ENCODE results near the gene LRRC4B. TPM values are rescaled to one million over a fixed set of nuclear protein-coding genes. Genes with fewer than 3 reads are reported as not detected.

LRRC4B gene
- total RNA-seq, 4 donors from 2014 or later: 0.33 to 0.81 (median 0.34) TPM; not detected in 1

DNA sequence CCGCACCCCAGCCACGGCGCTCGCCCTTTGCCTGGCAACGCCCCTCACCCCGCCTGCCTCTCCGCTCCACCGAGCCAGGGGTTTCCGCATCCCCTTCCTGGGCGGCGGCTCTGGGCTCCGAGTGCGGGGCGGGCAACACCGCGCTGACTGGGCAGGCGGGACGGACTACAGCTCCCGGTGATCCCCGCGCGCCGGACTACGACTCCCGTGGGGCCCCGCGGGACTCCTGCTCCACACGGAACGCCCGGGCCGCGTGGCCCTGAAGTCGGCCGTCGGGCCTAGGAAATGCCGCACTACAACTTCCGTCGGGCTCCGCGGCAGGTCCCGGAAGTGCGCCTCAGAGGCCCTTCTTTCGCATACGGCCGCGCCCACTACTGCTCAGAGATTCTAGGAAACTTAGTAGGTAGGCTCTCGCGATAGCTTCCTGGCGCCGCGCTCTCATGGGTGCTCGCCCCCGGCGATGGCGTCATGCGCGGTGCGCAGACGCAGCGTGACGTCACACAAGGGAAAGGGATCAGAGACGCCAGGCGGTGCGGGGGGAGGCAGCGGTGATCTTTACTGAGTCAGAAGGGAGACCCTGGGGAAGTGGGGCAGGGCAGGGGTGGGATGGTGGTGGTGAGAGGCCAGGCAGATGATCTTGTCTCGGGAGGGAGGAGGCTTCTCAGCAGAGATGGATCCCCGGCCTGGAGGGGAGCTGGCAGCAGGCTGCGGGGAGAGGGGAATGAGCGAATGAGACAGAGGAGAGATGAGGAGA, 57.0 kb downstream of the LRRC4B start, which contains the start of gene JOSD2:
TSS of gene JOSD2 (minus strand) at position 123 of the 754 bp plus-strand sequence. CDS start 760 bp downstream, outside the sequence.
- Histone ChIP-seq H3K4me3 (peak within 1 kb of the TSS; percentile 87 to 92 (median 88)), H3K4me1 (peaks cover 7 to 13% of the 10 kb centered on the region in 2 donors), H3K36me3 (peaks cover 0 to 2% of the 10 kb centered on the region in 2 donors), H3K27ac (peak within 1 kb of the TSS; percentile 79 to 89 (median 85)), H3K27me3 (peaks cover 0 to 4% (median 0%) of the 10 kb centered on the region in 3 donors), H3K9me3 (no peaks in the 10 kb centered on the region)
- ATAC-seq (peak; percentile 92 to 94), DNase-seq (peak; percentile 95 to 98)
- peak; percentile 68 to 81 for TF ChIP-seq POLR2A (IDR thresholded peaks at IDR 0.05)
- TF ChIP-seq, protein P1, sequence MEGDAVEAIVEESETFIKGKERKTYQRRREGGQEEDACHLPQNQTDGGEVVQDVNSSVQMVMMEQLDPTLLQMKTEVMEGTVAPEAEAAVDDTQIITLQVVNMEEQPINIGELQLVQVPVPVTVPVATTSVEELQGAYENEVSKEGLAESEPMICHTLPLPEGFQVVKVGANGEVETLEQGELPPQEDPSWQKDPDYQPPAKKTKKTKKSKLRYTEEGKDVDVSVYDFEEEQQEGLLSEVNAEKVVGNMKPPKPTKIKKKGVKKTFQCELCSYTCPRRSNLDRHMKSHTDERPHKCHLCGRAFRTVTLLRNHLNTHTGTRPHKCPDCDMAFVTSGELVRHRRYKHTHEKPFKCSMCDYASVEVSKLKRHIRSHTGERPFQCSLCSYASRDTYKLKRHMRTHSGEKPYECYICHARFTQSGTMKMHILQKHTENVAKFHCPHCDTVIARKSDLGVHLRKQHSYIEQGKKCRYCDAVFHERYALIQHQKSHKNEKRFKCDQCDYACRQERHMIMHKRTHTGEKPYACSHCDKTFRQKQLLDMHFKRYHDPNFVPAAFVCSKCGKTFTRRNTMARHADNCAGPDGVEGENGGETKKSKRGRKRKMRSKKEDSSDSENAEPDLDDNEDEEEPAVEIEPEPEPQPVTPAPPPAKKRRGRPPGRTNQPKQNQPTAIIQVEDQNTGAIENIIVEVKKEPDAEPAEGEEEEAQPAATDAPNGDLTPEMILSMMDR (IDR thresholded peaks at IDR 0.05 in 4 of 5, conservative IDR thresholded peaks at IDR 0.05 in 1 of 5): peak in 2 of 5 experiments; percentile 21 to 22
- in situ Hi-C loops (cut with MboI; ENCODE audit: low sequenced_read_pairs in 4 of 4) (no loop called here), intact Hi-C loops (cut with DNase I; ENCODE audit: low total_unique reads) (loop anchor here (1.0 to 10.0 kb wide), 4 partner anchors 35 to 856 kb away; partner anchors contain the start of genes CLDND2, EMC10, ETFB and GARIN5A)

DNA sequence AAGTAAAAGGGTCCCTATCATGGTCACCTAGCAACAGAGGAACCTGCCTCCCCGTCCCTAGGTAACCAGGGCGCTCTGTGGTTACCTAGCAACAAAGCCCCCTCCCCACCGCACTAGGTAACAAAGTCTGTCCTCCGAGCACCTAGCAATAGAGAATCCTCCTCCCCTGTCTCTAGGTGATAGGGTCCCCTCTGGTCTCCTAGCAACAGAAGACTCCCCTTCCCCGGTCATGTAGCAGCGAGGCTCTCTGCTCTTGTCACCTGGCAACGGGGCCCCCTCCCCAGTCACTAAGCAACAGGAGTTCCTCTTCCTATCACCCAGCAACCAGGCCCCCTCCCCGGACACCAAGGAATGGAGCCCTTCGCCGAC, 57.6 kb downstream of the LRRC4B start:
- intact Hi-C loops (cut with DNase I; ENCODE audit: low total_unique reads): loop anchor here (1.0 to 10.0 kb wide), 4 partner anchors 34 to 857 kb away; partner anchors contain the start of genes CLDND2, EMC10, ETFB and GARIN5A

DNA sequence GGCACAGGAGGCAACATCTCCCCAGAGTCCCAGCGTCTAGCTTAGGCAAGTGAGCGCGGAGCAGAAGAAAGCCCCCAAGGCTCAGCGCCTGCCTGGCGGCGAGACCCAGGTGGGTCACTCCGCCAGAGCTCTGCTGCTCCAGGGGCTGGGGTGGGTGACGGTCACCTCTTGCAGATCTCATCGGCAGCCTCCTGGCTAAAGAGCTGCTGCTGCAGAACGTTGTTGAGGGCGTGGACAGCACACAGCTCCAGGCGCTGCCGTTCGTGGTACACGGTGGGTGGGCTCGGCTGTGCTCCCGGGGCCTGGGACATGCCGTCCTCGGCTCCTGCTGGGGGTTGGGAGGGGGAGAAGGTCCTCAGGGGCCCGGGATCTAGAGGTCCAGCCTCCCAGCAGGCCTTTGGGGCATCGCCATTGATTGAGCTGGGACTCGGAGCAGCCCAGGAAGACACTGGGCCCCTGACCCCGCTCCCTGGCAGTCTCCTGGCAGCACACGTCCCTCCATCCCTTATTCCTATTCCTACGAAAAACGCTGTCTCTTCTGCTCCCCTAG, 58.0 kb downstream of the LRRC4B start:
- TF ChIP-seq POLR2A (IDR thresholded peaks at IDR 0.05): no peak
- TF ChIP-seq, protein P1 (IDR thresholded peaks at IDR 0.05 in 4 of 5, conservative IDR thresholded peaks at IDR 0.05 in 1 of 5): no peak
- no peak for DNase-seq
- in situ Hi-C loops (cut with MboI; ENCODE audit: low sequenced_read_pairs in 4 of 4): no loop called here
- peak overlapping the region; percentile 87 to 92 (median 88) for H3K4me3 ChIP-seq
- peaks cover 0 to 9% of the 10 kb centered on the region in 2 donors for H3K36me3 ChIP-seq
- no peaks in the 10 kb centered on the region for H3K9me3 ChIP-seq
- peak overlapping the region; percentile 79 to 89 (median 85) for H3K27ac ChIP-seq
- peaks cover 7 to 13% of the 10 kb centered on the region in 2 donors for H3K4me1 ChIP-seq
- intact Hi-C loops (cut with DNase I; ENCODE audit: low total_unique reads): loop anchor here (2.0 to 10.0 kb wide), 3 partner anchors 133 to 857 kb away; partner anchors contain the start of genes CLDND2, ETFB and NR1H2
- ATAC-seq: no peak
- H3K27me3 ChIP-seq: peaks cover 0 to under 1% (median 0%) of the 10 kb centered on the region in 3 donors

More for the DNA sequence above, 57.6 kb downstream of the LRRC4B start:
- Histone ChIP-seq H3K36me3 (peaks cover 0 to 7% of the 10 kb centered on the region in 2 donors), H3K4me3 (peak overlapping the region; percentile 87 to 92 (median 88)), H3K27ac (peak overlapping the region; percentile 79 to 89 (median 85)), H3K27me3 (peaks cover 0 to 4% (median 0%) of the 10 kb centered on the region in 3 donors), H3K9me3 (no peaks in the 10 kb centered on the region), H3K4me1 (peaks cover 7 to 13% of the 10 kb centered on the region in 2 donors)
- ATAC-seq (peak; percentile 29 to 30), DNase-seq (no peak)
- TF ChIP-seq, protein P1 (IDR thresholded peaks at IDR 0.05 in 4 of 5, conservative IDR thresholded peaks at IDR 0.05 in 1 of 5): no peak
- no peak for TF ChIP-seq POLR2A (IDR thresholded peaks at IDR 0.05)
- in situ Hi-C loops (cut with MboI; ENCODE audit: low sequenced_read_pairs in 4 of 4): no loop called here

DNA sequence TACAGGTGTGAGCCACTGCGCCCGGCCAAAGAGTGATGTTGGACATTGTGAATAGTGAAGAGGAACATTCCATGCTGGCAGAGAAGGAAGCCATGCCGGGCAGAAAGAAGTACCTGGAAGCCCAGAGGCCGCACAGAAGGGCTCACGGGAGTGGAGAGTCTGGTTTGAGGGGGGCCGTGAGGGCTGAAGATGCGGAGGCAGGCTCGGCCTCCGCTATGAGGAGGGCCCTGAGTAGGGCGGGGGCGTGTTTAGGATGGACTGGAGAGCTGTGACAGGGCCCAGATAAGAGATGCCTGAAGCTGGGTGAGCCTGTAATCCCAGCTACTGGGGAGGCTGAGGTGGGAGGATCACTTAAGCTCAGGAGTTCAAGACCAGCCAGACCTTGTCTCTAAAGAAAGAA, 58.9 kb downstream of the LRRC4B start:
- H3K36me3 ChIP-seq: peaks cover 0 to 9% of the 10 kb centered on the region in 2 donors
- no peak overlapping the region for H3K4me3 ChIP-seq
- no peak overlapping the region for H3K27ac ChIP-seq
- in situ Hi-C loops (cut with MboI; ENCODE audit: low sequenced_read_pairs in 4 of 4) (no loop called here), intact Hi-C loops (cut with DNase I; ENCODE audit: low total_unique reads) (no loop called here)
- ATAC-seq: no peak
- no peaks in the 10 kb centered on the region for H3K27me3 ChIP-seq
- peaks cover 7 to 13% of the 10 kb centered on the region in 2 donors for H3K4me1 ChIP-seq
- no peak for DNase-seq
- TF ChIP-seq, protein P1 (IDR thresholded peaks at IDR 0.05 in 4 of 5, conservative IDR thresholded peaks at IDR 0.05 in 1 of 5): no peak
- TF ChIP-seq POLR2A (IDR thresholded peaks at IDR 0.05): no peak
- H3K9me3 ChIP-seq: no peaks in the 10 kb centered on the region

Measured in gastrocnemius medialis (tissue), 4 donors.